Measurements from ENCODE around the gene RTN4R.

GRCh38 chr22:20206709-20207215 lies 61.4 kb downstream of the RTN4R start:
- TF ChIP-seq EZH2 (IDR thresholded peaks at IDR 0.05; ENCODE audit: low read length, unreplicated experiment) (no peak), CTCF (conservative IDR thresholded peaks at IDR 0.05; ENCODE audit: low read depth, low read length) (no peak), EZH2phosphoT487 (IDR thresholded peaks at IDR 0.05; ENCODE audit: borderline replicate concordance, low read length) (no peak)

All from PC-3 (cell line).